ENCODE results near the gene NCOA1.

- no peak for TF ChIP-seq POLR2A (IDR thresholded peaks at IDR 0.05)
- no peak for TF ChIP-seq CTCF (IDR thresholded peaks at IDR 0.05)
Observed at GRCh38 chr2:24657818-24658217, 166.8 kb downstream of the NCOA1 start.

Measured in testis (tissue), 2 donors.